GM12878 (cell line): ENCODE measurements around the gene DIPK2A. TPM values are rescaled to one million over a fixed set of nuclear protein-coding genes. Genes with fewer than 3 reads are reported as not detected.

Experiments used
- ATAC-seq: fragments of 200-7000 bp; cut with Tn5 transposase; 3 replicates; pipeline ENCODE4 v1.9.1; 2020; ENCODE audit warnings: mild to moderate bottlenecking, moderate library complexity
- BruUV-seq: library from RNA; stranded (reverse); fragments of 400-500 nt; replicated peaks from 2 replicates; lab custom pipeline; 2021; lab: Mats Ljungman, UMichigan
- CTCF ChIA-PET: fragments of 300-600 bp; sonication (Branson Sonifier 250); formaldehyde crosslinking; extraction: SDS; loops from one replicate; lab custom pipeline; 2021; ENCODE audit warnings: inconsistent platforms; lab: Yijun Ruan, JAX
- POLR2A ChIA-PET: fragments of 350-600 bp; formaldehyde crosslinking; extraction: SDS; loops from one replicate; lab custom pipeline; 2021; ENCODE audit warnings: inconsistent platforms; lab: Charles Lee
- RAD21 ChIA-PET: fragments of 300-600 bp; sonication (Branson Sonifier 250); formaldehyde crosslinking; loops from one replicate; lab custom pipeline; 2023; ENCODE audit warnings: antibody characterized with exemption; ENCODE audit not compliant: unreplicated experiment; lab: Charles Lee
- SMC1A ChIA-PET: fragments of 300-600 bp; sonication (Branson Sonifier 250); formaldehyde crosslinking; loops from one replicate; lab custom pipeline; 2023; ENCODE audit not compliant: unreplicated experiment, uncharacterized antibody; lab: Charles Lee
- DNase-seq: peaks from one replicate; pipeline ENCODE4 v3.0.0-alpha.2; 2011; ENCODE audit warnings: low read depth, low spot score
- FAIRE-seq: peaks from 3 replicates; lab custom pipeline; 2011; peaks lifted over from hg19 to GRCh38; lab: Jason Lieb, UNC
- H2AFZ ChIP-seq: 2 replicates; pipeline ENCODE4 v1.6.0; 2011; ENCODE audit warnings: low read depth, low read length, control low read depth; ENCODE audit not compliant: control insufficient read depth
- H3K27ac ChIP-seq: 2 replicates; pipeline ENCODE4 v1.5.1; 2011; ENCODE audit warnings: control low read depth; ENCODE audit not compliant: control insufficient read depth, insufficient read depth
- H3K27me3 ChIP-seq, 2 experiments: replicated peaks in 1 of 2; 2 replicates each; pipeline versions ENCODE4 v1.6.0 to v1.6.1; 2011; ENCODE audit warnings: low read length in 1 of 2; ENCODE audit not compliant: control insufficient read depth in 2 of 2, insufficient read depth in 2 of 2
- H3K36me3 ChIP-seq, 2 experiments: 2 replicates each; pipeline ENCODE4 v1.5.1; 2011; ENCODE audit warnings: low read length in 1 of 2; ENCODE audit not compliant: control insufficient read depth in 2 of 2, insufficient read depth in 2 of 2
- H3K4me1 ChIP-seq: 2 replicates; pipeline ENCODE4 v1.6.1; 2011; ENCODE audit warnings: mild to moderate bottlenecking, low read length, moderate library complexity, mixed read lengths; ENCODE audit not compliant: control insufficient read depth, insufficient read depth
- H3K4me2 ChIP-seq: 2 replicates; pipeline ENCODE4 v1.6.0; 2011; ENCODE audit warnings: control low read depth; ENCODE audit not compliant: control insufficient read depth, insufficient read depth
- H3K4me3 ChIP-seq: fragments of 200-600 bp; sonication (generic); 2 replicates; pipeline ENCODE4 v1.5.1; 2016
- H3K79me2 ChIP-seq: 2 replicates; pipeline ENCODE4 v1.6.0; 2011; ENCODE audit warnings: low read length; ENCODE audit not compliant: control insufficient read depth, insufficient read depth
- H3K9ac ChIP-seq: 2 replicates; pipeline ENCODE4 v1.8.0; 2011; ENCODE audit warnings: low read length, control low read depth, mixed read lengths; ENCODE audit not compliant: control insufficient read depth, insufficient read depth
- H3K9me3 ChIP-seq: replicated peaks from 3 replicates; pipeline ENCODE4 v1.5.1; 2011; ENCODE audit warnings: mild to moderate bottlenecking, low read length; ENCODE audit not compliant: control insufficient read depth, insufficient read depth
- H4K20me1 ChIP-seq: 2 replicates; pipeline ENCODE4 v1.6.0; 2011; ENCODE audit not compliant: control insufficient read depth, insufficient read depth
- BHLHE40 ChIP-seq, 2 experiments: fragments of 450-650 bp in 1 of 2; IDR thresholded peaks; 2 replicates each; pipeline ENCODE4 v1.6.1; 2011 to 2017; ENCODE audit warnings: low read depth in 2 of 2, borderline replicate concordance in 1 of 2, improper control_type of control experiment in 1 of 2, low read length in 1 of 2, mild to moderate bottlenecking in 1 of 2
- CHD1 ChIP-seq: IDR thresholded peaks from 2 replicates; pipeline ENCODE4 v1.6.1; 2012; ENCODE audit warnings: low read depth, low read length, improper control_type of control experiment
- CHD2 ChIP-seq: IDR thresholded peaks from 2 replicates; pipeline ENCODE4 v1.6.1; 2011; ENCODE audit warnings: low read depth, low read length, improper control_type of control experiment, borderline replicate concordance
- CHD4 ChIP-seq: fragments of 200-600 bp; sonication (generic); IDR thresholded peaks from 2 replicates; pipeline ENCODE4 v1.6.1; 2016; ENCODE audit warnings: mild to moderate bottlenecking
- CREB1 ChIP-seq: IDR thresholded peaks from 2 replicates; pipeline ENCODE4 v1.6.1; 2012; ENCODE audit warnings: low read depth, mild to moderate bottlenecking, inconsistent platforms
- CREM ChIP-seq: IDR thresholded peaks from 2 replicates; pipeline ENCODE4 v1.6.1; 2014; ENCODE audit warnings: antibody characterized with exemption, low read depth
- CTCF ChIP-seq, 3 experiments: IDR thresholded peaks in 2 of 3; conservative IDR thresholded peaks in 1 of 3; 2 replicates each; pipeline ENCODE4 v1.5.1; 2011; ENCODE audit warnings: low read depth in 3 of 3, low read length in 3 of 3, mild to moderate bottlenecking in 3 of 3, control low read depth in 2 of 3, moderate library complexity in 2 of 3, inconsistent platforms in 1 of 3, mixed read lengths in 1 of 3; ENCODE audit not compliant: control insufficient read depth in 2 of 3, insufficient read depth in 1 of 3; ENCODE audit errors: extremely low read depth in 1 of 3
- EZH2 ChIP-seq: IDR thresholded peaks from 2 replicates; pipeline ENCODE4 v1.6.1; 2012; ENCODE audit warnings: low read depth, mild to moderate bottlenecking, control low read depth, inconsistent platforms, low read length, borderline replicate concordance; ENCODE audit not compliant: control insufficient read depth
- FOS ChIP-seq: IDR thresholded peaks from 3 replicates; pipeline ENCODE4 v1.6.1; 2011; ENCODE audit warnings: borderline replicate concordance; ENCODE audit not compliant: insufficient read length; ENCODE audit errors: extremely low read depth
- JUNB ChIP-seq: IDR thresholded peaks from 2 replicates; pipeline ENCODE4 v1.6.1; 2016; ENCODE audit warnings: antibody characterized with exemption, mild to moderate bottlenecking
- MTA3 ChIP-seq: IDR thresholded peaks from 2 replicates; pipeline ENCODE4 v1.6.1; 2012; ENCODE audit warnings: low read length, inconsistent platforms, borderline replicate concordance
- NFYB ChIP-seq: IDR thresholded peaks from 2 replicates; pipeline ENCODE4 v1.6.1; 2011; ENCODE audit warnings: low read depth, mild to moderate bottlenecking, low read length, improper control_type of control experiment, moderate library complexity; ENCODE audit not compliant: insufficient read depth
- PAX5 ChIP-seq: IDR thresholded peaks from 2 replicates; pipeline ENCODE4 v1.6.1; 2011; ENCODE audit warnings: low read depth, low read length, borderline replicate concordance
- POLR2AphosphoS2 ChIP-seq: IDR thresholded peaks from 2 replicates; pipeline ENCODE4 v1.6.1; 2011; ENCODE audit warnings: low read depth, mild to moderate bottlenecking, low read length, improper control_type of control experiment, moderate library complexity
- RAD51 ChIP-seq: fragments of 450-650 bp; IDR thresholded peaks from 2 replicates; pipeline ENCODE4 v1.6.1; 2016; ENCODE audit warnings: moderate library complexity, mild to moderate bottlenecking, inconsistent platforms
- RUNX3 ChIP-seq: IDR thresholded peaks from 2 replicates; pipeline ENCODE4 v1.6.1; 2012; ENCODE audit warnings: low read length, inconsistent platforms
- SRF ChIP-seq, 2 experiments: IDR thresholded peaks; 2 replicates each; pipeline ENCODE4 v1.6.1; 2011; ENCODE audit warnings: low read depth in 2 of 2, low read length in 2 of 2, mild to moderate bottlenecking in 1 of 2, moderate library complexity in 1 of 2
- TCF7 ChIP-seq: IDR thresholded peaks from 2 replicates; pipeline ENCODE4 v1.6.1; 2014; ENCODE audit warnings: antibody characterized with exemption, borderline replicate concordance
- ZNF217 ChIP-seq: fragments of 450-650 bp; IDR thresholded peaks from 2 replicates; pipeline ENCODE4 v1.6.1; 2017; ENCODE audit warnings: antibody characterized with exemption, mild to moderate bottlenecking
- ZNF274 ChIP-seq: IDR thresholded peaks from one replicate; pipeline ENCODE4 v1.8.0; 2011; ENCODE audit not compliant: insufficient read length, insufficient read depth
- ZNF384 ChIP-seq: IDR thresholded peaks from 2 replicates; pipeline ENCODE4 v1.6.1; 2012; ENCODE audit warnings: low read depth, mild to moderate bottlenecking, low read length, improper control_type of control experiment, borderline replicate concordance
- ZNF622 ChIP-seq: fragments of 450-650 bp; IDR thresholded peaks from 2 replicates; pipeline ENCODE4 v1.6.1; 2017; ENCODE audit warnings: mild to moderate bottlenecking, inconsistent platforms
- ZSCAN29 ChIP-seq: fragments of 450-650 bp; IDR thresholded peaks from 2 replicates; pipeline ENCODE4 v1.6.1; 2017; ENCODE audit warnings: mild to moderate bottlenecking, moderate library complexity
- WGBS: methylation state at CpG from one replicate; pipeline ENCODE4 v1.1.6; 2016; ENCODE audit warnings: low lambda C conversion rate; ENCODE audit not compliant: insufficient replicate concordance, insufficient coverage; ENCODE audit errors: missing lambda C conversion rate; 5-methylcytosine and 5-hydroxymethylcytosine counted together
- in situ Hi-C: fragments of 300-500 bp; cut with MboI; formaldehyde crosslinking; loops from 9 replicates; pipeline ENCODE4 v1.14.3; 2018; ENCODE audit warnings: mixed read lengths
- intact Hi-C: fragments of 100-400 bp; cut with micrococcal nuclease; formaldehyde crosslinking; loops from one replicate; pipeline ENCODE4 v1.14.2; 2022; ENCODE audit not compliant: unreplicated experiment
- polyA plus RNA-seq, 11 experiments: library from polyadenylated mRNA; depleted of rRNA in 4 of 11; unstranded in 6 of 11; stranded (reverse) in 5 of 11; fragments of >200 nt; fragmentation: Nextera tagmentation in 4 of 11; fragmentation: Illumina TruSeq in 1 of 11; extraction: Ambion mirVana in 4 of 11; extraction: Trizol in 1 of 11; gene quantifications; 1 replicate in 1 of 11; 2 replicates in 10 of 11; pipeline versions ENCODE4 v1.2.1 to v1.2.3, GENCODE V29; 2011 to 2016; ENCODE audit warnings: inconsistent platforms in 2 of 11, missing spikeins in 2 of 11, low read depth in 1 of 11
- total RNA-seq, 4 experiments: library from RNA; depleted of rRNA in 3 of 4; stranded (reverse); fragments of >200 nt in 3 of 4; fragmentation: Illumina TruSeq in 1 of 4; extraction: Trizol in 1 of 4; gene quantifications; 2 replicates each; pipeline versions ENCODE4 v1.2.1 to v1.2.3, GENCODE V29; 2013 to 2021
- TF ChIP-seq, protein P1 (sequence below): IDR thresholded peaks from 2 replicates; pipeline ENCODE4 v1.6.1; 2011; ENCODE audit warnings: low read depth, mild to moderate bottlenecking, low read length, moderate library complexity, borderline replicate concordance; ENCODE audit errors: extremely low read depth

The DIPK2A gene
- total and polyA plus RNA-seq, 10 of the 15 experiments (the other 5 are each of a cell fraction or from before 2014, with no cell fraction given) = 4.6 to 36.4 (median 15.0) TPM

- Histone ChIP-seq H3K9me3 (no peaks in the 10 kb centered on the region; the same call in 2 of the 3 replicates), H3K4me3 (peak overlapping the region; percentile 6; the same call in 1 of the 2 replicates), H3K79me2 (no peaks in the 10 kb centered on the region), H2AFZ (peak overlapping the region; percentile 58), H3K27ac (peak overlapping the region; percentile 30), H3K27me3 (no peaks in the 10 kb centered on the region), H3K4me1 (peaks cover 11% of the 10 kb centered on the region), H4K20me1 (no peaks in the 10 kb centered on the region), H3K36me3 (no peaks in the 10 kb centered on the region), H3K9ac (no peak overlapping the region; the same call in 1 of the 2 replicates), H3K4me2 (peak overlapping the region; percentile 87)
- CTCF ChIA-PET = interaction anchor here (1.4 kb wide), 1 partner anchor 39 kb away, joined by 3 read pairs; no protein-coding TSS in a partner anchor
- ATAC-seq = peak; percentile 76
- peak; percentile 25 for DNase-seq
- no TSS peak for BruUV-seq
- 17% methylated on average over 9 of the region's 9 CpGs for WGBS
- FAIRE-seq = no peak
- RAD21 ChIA-PET = interaction anchor here (1.2 kb wide), 1 partner anchor 50 kb away, joined by 3 read pairs; no protein-coding TSS in a partner anchor
- in situ Hi-C loops = no loop called here
- POLR2A ChIA-PET = interaction anchor here (0.6 kb wide), 2 partner anchors 39 to 821 kb away, joined by 3 read pairs; no protein-coding TSS in a partner anchor
- intact Hi-C loops = no loop called here
- SMC1A ChIA-PET = interaction anchor here (0.9 to 1.3 kb wide), 2 partner anchors 10 to 47 kb away, joined by 3 to 4 read pairs; partner anchors contain the start of gene DIPK2A
- no peak for TF ChIP-seq CHD1
- no peak for TF ChIP-seq BHLHE40 (IDR thresholded peaks at IDR 0.05; ENCODE audit: borderline replicate concordance in 1 of 2, low read depth in 2 of 2, low read length in 1 of 2)
- TF ChIP-seq NFYB = no peak
- TF ChIP-seq PAX5 = no peak
- no peak for TF ChIP-seq ZSCAN29
- no peak for TF ChIP-seq CHD4
- no peak for TF ChIP-seq CTCF (IDR thresholded peaks at IDR 0.05 in 2 of 3, conservative IDR thresholded peaks at IDR 0.05 in 1 of 3; ENCODE audit: control insufficient read depth in 2 of 3, extremely low read depth in 1 of 3, insufficient read depth in 1 of 3, low read depth in 3 of 3, low read length in 3 of 3)
- no peak for TF ChIP-seq ZNF274
- TF ChIP-seq RUNX3 = peak; percentile 32; the same call in 1 of the 2 replicates
- TF ChIP-seq ZNF384 = peak; percentile 29; the same call in 1 of the 2 replicates
- no peak for TF ChIP-seq EZH2
- TF ChIP-seq ZNF217 = no peak
- TF ChIP-seq SRF (IDR thresholded peaks at IDR 0.05; ENCODE audit: low read depth in 2 of 2, low read length in 2 of 2) = no peak
- TF ChIP-seq MTA3 = no peak
- TF ChIP-seq TCF7 = peak; percentile 76
- TF ChIP-seq CHD2 = no peak
- TF ChIP-seq POLR2AphosphoS2 = no peak
- TF ChIP-seq JUNB = peak; percentile 41
- no peak for TF ChIP-seq CREB1
- no peak for TF ChIP-seq ZNF622
- TF ChIP-seq RAD51 = no peak
- TF ChIP-seq CREM = no peak
- no peak for TF ChIP-seq FOS
- TF ChIP-seq, protein P1, sequence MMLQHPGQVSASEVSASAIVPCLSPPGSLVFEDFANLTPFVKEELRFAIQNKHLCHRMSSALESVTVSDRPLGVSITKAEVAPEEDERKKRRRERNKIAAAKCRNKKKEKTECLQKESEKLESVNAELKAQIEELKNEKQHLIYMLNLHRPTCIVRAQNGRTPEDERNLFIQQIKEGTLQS = no peak
Measured at GRCh38 chr3:143924522-143925285, 46.9 kb upstream of the DIPK2A start.
